Muscle of arm (tissue), 12 donors: ENCODE data around the gene RALGAPA2. TPM values are rescaled to one million over a fixed set of nuclear protein-coding genes. Genes with fewer than 3 reads are reported as not detected.
"Not testable (repeated sequence)": the region's sequence is repeated elsewhere in the genome, so short reads cannot be mapped to it uniquely, and the experiment has no call there.

Experiments used
- DNase-seq: peaks from one replicate; pipeline ENCODE4 v3.0.0-alpha.2; 2013
- polyA plus RNA-seq, 12 donors: library from polyadenylated mRNA; unstranded; fragments of 120-200 nt; gene quantifications; one replicate each; pipeline ENCODE4 v1.2.1, GENCODE V29; 2013; ENCODE audit not compliant: insufficient read length in 12 of 12

RALGAPA2 gene
- polyA plus RNA-seq, 12 donors = 8.1 to 25.9 (median 9.6) TPM; not detected in 1

- DNase-seq = no peak
These were observed 344.6 kb downstream of the RALGAPA2 start, which contains the start of gene INSM1 for GRCh38 chr20:20367575-20368417. TSS of gene INSM1 (plus strand) at chr20:20368104. CDS start at chr20:20368268, 164 bp downstream.

GRCh38 chr20:20366876-20367574 is 345.4 kb downstream of the RALGAPA2 start:
- no peak for DNase-seq

GRCh38 chr20:20366551-20366875 is 345.9 kb downstream of the RALGAPA2 start:
- no peak for DNase-seq

- DNase-seq = no peak
These were observed 346.8 kb downstream of the RALGAPA2 start for GRCh38 chr20:20365480-20366161.

- DNase-seq = no peak
These were observed 347.6 kb downstream of the RALGAPA2 start for GRCh38 chr20:20364593-20365479.

GRCh38 chr20:20363799-20364592 is 348.4 kb downstream of the RALGAPA2 start:
- no peak for DNase-seq

GRCh38 chr20:20363434-20363798 is 349.0 kb downstream of the RALGAPA2 start:
- no peak for DNase-seq

GRCh38 chr20:20362774-20363433 is 349.5 kb downstream of the RALGAPA2 start:
- no peak for DNase-seq

- peak; percentile 55 for DNase-seq
These were observed 352.0 kb downstream of the RALGAPA2 start for GRCh38 chr20:20360464-20360863.

GRCh38 chr20:20359628-20360027 is 352.8 kb downstream of the RALGAPA2 start:
- no peak for DNase-seq

- no peak for DNase-seq
These were observed 353.6 kb downstream of the RALGAPA2 start for GRCh38 chr20:20358801-20359200.

GRCh38 chr20:20355503-20355902 is 356.9 kb downstream of the RALGAPA2 start:
- not testable (repeated sequence) for DNase-seq

GRCh38 chr20:20353576-20353975 is 358.9 kb downstream of the RALGAPA2 start:
- DNase-seq = no peak

- DNase-seq = no peak
These were observed 368.0 kb downstream of the RALGAPA2 start for GRCh38 chr20:20344476-20344875.

GRCh38 chr20:20343932-20344331 is 368.5 kb downstream of the RALGAPA2 start:
- no peak for DNase-seq
